Endometrial microvascular endothelial cells (primary cell): Measurements from ENCODE around the gene SIRPA. TPM values are rescaled to one million over a fixed set of nuclear protein-coding genes. Genes with fewer than 3 reads are reported as not detected.

Experiments used
- in situ Hi-C: cut with HindIII; loops from 2 replicates; pipeline ENCODE4 v1.10.0; 2017; ENCODE audit warnings: low sequenced_read_pairs, low pct_unique_long_range_greater_than_20kb; ENCODE audit errors: inconsistent ontology term
- total RNA-seq: library from RNA; depleted of rRNA; stranded (reverse); fragments of >200 nt; gene quantifications from one replicate; pipeline ENCODE4 v1.2.3, GENCODE V29; 2015; ENCODE audit errors: inconsistent ontology term

Gene SIRPA
- total RNA-seq, 1 donor from 2014 or later = 14.0 TPM

DNA sequence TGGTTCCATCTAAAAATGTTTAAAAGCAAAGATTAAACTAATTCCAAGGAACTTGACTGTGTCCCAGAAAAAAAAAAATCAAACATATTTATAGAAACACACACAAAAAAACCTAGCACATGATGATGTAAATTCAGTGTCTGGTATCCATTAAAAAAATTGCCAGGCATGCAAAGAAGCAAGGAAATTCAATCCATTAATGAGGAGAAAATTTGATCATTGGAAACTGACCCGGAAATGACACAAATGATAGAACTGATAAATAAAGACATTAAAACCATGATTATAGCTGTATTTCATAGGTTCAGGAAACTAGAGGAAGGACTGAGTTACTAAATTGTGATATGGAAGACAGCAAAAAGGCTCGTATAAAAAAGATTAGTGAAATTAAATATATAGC lies 63.9 kb downstream of the SIRPA start:
- in situ Hi-C loops = no loop called here

DNA sequence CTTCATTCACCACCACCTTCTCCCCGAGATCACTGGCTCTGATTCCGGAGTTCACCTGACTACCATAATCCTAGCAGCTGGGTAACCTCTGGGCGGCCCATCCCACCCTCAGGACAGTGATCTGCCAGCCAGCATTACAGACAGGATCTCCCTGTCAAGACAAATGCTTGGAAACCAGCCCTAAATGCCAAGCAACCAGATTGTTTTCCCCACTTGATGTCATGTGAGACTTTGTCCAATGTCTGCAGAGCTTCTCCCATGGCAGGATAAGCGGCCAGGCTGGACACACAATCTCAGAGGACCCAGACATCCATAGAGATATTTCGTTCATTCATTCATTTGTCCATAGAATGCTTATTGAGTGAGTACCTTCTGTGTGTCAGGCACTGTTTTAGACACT lies 66.2 kb downstream of the SIRPA start:
- in situ Hi-C loops = no loop called here

DNA sequence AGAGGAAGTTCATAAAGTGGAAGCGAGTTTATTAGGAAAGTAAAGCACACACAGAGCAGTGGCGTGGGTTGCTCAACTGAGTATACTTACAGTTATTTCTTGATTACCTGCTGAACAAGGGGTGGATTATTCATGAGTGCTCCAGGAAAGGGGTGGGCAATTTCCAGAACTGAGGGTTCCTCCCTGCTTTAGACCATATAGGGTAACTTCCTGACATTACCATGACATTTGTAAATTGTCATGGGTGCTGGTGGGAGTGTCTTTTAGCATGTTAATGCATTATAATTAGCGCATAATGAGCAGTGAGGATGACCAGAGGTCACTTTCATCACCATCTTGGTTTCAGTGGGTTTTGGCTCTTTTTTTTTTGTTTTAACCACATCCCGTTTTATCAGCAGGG lies 68.9 kb downstream of the SIRPA start:
- in situ Hi-C loops = no loop called here

DNA sequence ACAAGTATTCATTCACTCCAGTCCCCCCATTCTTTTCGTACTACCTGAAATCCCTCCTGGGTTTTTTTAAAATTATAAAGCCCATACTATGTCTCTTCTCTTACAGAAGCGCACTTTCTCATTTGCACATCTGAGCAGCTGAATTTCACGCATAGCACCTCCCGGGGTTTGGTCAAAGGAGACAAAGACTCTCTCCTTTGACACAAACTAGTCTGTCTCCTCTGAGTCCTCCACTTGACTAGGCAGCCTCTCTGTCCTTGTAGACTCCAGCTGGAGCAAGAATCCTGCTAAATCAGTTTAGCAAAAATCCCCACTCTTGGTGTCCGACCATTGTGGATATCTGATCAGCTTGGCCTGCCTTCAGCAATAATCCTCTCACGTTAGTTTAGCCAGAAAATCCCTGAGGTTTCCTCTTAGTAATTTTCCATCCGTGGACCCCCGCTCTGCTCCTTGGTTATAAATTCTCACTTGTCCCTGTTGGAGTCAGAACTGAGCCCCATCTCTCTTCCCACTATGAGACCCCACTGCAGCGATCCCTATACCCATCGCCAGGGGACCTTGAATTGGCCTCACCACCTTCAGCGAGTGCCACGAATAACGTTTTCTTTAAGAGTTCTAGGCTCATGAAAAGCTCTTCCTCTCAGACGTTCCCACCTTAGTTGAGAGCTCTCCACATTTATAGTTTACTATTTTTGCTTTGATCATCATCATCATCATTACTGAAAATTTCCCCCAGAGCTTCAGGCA lies 69.6 kb downstream of the SIRPA start:
- in situ Hi-C loops = no loop called here

DNA sequence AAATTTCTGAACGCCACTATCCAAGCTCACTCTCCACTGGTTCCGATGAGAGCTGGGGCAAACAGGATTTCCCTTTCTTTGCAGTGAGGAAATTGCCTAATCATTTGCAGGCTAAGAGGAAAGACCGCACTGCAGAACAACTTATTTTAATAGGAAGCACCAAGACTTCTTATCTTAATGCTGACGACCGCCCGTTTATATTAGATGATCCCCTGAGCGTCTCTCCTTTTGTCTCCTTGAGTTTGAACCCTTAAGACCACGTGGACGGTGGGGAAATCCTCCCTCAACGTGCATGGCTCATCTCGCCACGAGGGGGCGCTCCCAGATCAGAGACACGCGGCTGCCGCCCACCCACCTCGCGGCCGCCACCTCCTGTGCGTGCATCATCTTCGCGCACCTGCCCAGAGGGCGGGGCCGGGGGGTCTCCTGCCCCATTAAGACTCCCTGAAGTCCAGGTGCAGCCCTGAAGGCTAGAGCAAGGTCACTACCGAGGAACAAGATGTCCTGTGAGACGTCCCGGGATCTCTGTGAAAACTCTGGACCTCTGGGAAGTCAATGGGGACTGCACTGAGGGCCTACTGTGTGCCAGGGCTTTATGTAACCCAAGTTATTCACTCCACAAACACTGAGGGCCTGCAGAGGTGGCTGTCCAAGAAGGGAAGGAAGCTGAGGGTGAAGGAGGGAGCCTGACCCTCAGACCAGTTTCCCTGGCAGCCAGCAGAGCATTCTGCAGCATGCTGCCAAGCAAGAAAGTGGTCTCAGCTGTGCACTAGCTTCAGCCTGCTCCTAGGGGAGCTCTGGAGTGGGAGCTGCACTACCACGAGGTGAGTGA lies 70.5 kb downstream of the SIRPA start:
- in situ Hi-C loops = no loop called here

DNA sequence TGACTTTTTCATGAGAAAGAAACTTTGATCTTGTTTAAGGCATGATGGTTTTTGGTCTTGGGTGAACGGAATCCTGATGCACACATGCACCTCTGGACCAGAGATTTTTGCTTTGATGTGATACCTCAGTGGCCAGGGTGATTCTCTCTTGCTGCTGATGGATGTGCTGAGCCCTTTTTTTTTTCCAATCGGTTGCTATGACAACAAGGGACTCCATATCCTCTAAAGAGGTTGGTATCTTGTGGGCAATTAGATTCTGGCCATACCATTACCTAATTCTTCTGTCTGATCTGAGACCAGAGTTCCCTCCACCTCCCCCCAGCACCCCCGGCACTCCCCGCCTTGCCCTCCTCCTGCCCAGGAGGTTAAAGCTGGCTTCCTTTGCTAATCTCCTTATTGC lies 73.8 kb downstream of the SIRPA start:
- in situ Hi-C loops = no loop called here

DNA sequence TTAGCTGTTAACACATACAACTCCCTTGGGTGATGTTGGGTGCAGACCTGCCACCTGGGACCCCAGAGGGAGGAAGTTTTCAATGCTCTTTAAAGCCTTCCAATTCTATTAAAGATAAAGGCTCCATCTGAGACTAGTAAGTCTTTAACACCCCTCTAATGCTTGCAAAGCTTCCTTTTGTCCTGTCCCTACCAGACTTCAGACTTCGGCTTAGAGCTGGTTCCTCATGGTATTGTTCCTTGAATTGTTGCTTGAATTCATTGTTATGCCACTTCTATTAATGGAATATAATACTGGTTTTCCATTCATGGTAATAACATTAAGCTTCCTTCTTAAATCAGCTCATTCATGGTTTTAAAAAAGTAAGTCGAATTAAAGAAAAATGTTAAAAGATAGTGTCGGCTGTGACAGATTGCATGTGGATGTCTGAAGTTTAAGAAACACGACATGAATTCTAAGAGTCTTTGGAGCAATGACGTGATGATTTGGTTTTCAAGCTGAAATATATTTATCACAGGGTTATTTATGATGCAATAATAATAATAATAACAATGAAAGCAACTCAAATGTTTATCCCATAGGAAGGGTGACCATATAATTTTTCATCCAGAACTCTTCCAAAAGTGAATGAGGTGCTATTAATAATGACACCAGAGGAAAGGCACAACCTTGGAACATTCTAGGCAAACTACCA lies 76.8 kb downstream of the SIRPA start:
- in situ Hi-C loops = no loop called here

DNA sequence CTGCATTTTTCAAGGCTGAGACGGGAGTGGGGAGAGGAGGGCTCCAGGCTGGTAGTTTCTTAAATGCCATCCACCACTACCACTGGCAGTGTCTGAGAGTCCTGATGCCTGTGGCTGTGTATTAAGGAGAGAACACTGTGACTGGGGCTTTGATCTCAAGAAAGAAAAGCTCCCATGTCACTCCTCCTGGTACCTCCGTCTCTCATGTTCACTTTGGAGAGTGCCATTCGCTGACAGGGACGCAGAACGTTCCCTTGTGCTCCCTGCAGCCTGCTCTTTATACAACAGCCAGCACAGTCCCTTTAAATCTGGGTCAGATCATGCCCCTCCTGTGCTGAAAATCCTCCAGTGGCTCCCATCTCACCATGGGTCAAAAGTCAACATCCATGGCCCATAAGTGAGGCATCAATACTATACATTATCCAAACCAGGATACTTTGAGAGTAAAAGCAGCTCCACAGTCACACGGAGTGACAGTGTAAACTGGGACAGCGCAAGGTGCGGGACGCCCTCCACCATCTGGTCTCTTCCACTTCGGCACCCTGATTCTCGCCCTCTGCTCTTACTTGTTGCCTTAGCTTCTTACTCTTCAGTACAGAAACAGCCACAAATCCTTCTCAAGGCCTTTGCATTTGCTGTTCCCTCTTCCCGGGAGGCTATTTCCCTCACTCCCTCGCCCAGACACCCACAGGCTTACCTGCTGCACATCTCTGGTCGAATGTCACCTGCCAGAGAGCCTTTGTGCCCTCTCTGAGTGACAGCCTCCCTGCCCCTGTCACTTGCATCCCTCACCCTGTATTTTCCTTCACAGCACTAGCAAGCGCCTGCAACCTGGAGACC lies 78.6 kb downstream of the SIRPA start:
- in situ Hi-C loops = no loop called here

DNA sequence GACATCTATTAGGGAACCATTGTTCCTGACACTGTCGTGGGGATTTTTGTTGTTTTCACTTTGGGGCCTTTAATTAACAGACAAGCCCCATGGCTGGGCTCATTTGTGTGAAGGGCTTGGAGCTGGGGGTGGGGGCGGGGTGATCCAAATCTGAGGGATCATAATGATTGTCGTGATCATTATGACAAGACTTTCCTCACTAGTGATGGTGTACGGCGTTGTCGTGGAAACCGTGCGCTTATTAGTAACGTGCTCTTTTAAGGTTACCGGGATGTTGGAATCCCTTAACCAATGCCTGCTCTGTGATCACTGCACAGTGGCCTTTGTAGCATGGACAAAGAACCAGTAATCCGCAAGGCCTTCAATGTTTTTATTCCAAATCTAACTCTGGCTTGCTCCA lies 80.1 kb downstream of the SIRPA start:
- in situ Hi-C loops = no loop called here

DNA sequence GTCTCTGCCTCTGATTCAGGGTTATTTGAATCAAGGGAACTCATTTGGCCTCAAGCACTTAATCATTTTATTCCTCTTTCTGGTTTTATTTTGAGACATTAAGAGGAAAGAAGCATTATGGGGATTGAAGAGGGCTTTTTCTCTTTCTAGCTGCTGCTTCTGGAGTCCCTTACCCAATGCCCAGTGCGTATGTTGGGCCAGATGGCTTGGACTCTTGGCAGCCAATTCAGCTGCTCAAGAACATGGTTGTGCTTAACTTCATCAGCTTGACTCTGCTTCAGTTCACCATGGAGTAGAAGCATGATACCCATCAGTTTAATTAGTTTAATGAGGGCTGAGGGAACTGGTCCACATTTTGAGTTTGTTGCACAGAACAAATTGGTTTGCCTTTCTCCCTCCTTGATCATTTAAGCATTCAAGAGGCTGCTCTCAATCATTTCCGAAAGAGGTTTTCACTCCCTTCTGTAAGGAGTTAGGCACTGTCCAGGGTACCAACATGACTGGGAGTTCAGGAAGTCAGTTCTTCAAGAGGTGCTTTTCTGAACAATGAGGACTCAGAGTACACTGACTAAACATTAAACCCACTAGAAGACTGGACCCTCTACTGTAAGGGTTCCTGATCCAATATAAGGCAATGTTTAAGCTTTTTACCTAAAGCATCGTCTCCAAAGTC lies 84.0 kb downstream of the SIRPA start:
- in situ Hi-C loops = no loop called here

DNA sequence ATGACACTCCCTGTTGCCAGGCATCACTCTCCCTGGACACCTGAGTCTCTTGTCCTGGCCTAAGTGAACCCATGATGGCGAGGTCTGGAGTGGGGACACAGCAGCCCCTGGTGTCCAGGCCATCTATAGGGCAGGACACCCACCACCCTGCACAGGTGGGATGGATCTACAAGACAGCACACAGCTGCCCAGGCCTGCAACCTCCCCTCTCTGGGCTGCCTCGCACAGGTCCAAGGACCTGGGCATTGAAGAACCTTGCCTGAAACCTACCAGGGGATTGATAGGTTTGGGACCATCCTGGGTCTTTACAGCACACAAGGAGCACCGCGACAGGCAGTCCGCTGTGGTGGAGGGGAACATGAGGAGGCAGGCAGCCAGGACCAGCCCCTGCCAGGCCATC lies 87.5 kb downstream of the SIRPA start:
- in situ Hi-C loops = no loop called here

DNA sequence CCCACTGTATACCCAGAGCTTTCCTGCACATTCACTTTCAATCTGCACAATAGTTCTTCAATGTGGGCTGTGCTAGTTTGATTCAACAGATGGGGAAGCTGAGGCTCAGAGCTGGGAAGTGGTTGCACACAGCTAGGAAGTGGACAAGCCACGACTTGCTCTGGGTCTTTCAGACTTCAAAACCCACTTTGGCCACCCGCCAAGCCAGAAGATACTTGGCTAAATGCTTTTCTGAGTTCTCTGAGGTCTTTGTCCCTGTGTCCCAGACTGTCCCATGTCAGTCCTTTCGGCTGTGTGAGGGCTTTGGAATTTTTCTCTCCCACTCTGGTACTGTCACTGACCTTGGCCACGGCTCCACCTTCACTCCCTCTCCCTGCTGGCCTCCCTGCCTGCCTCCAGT lies 88.1 kb downstream of the SIRPA start:
- in situ Hi-C loops = no loop called here

DNA sequence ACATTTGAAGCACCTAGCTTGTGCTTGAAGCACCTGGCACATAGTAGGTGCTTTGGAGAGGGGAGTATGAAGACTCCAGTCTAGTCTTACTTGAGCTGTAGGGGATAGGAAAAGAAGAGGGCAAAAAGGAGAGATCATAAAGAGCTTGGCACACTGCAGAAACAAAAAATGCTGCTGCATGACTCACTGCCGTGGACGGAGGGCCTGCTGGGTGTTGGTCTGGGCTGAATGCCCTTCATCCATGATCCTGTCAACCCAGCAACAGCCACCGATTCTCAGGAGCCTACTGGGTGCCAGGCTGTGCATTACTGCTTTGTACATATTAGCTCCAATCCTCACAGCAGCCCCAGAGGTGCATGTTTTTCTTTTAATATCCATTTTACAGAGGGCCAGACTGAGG lies 92.6 kb downstream of the SIRPA start:
- in situ Hi-C loops = no loop called here

Other genes starting within 250 kb of the SIRPA start
- not detected for gene SIRPG, start 237.6 kb upstream of the SIRPA start, total RNA-seq
- not detected for gene PDYN, start 98.7 kb downstream of the SIRPA start, total RNA-seq
- 11.2 TPM for gene STK35, start 206.4 kb downstream of the SIRPA start, total RNA-seq